Activated T-helper 17 cell treated with anti-CD3 and anti-CD28 coated beads, Interleukin-2, amount 50 U/mL, for 72 hours (primary cell): ENCODE data around the gene RIPOR3. TPM values are rescaled to one million over a fixed set of nuclear protein-coding genes. Genes with fewer than 3 reads are reported as not detected.
A peak's percentile ranks its signal among the peaks of the same experiment; 100 is the strongest.

Experiments used
- ATAC-seq: fragments of 150-1000 bp; cut with Tn5 transposase; replicated peaks from 2 replicates; pipeline ENCODE4 v1.10.0; 2021; ENCODE audit warnings: mild to moderate bottlenecking, moderate library complexity
- H3K27ac Mint-ChIP-seq: one replicate; pipeline ENCODE4 v1.8.0; 2022; ENCODE audit warnings: mixed read lengths
- H3K27me3 Mint-ChIP-seq: one replicate; pipeline ENCODE4 v1.8.0; 2022; ENCODE audit warnings: mixed read lengths
- H3K36me3 Mint-ChIP-seq: one replicate; pipeline ENCODE4 v1.8.0; 2022; ENCODE audit warnings: low read depth, mild to moderate bottlenecking, mixed read lengths
- H3K4me1 Mint-ChIP-seq: one replicate; pipeline ENCODE4 v1.8.0; 2022; ENCODE audit warnings: mixed read lengths
- H3K4me3 Mint-ChIP-seq: one replicate; pipeline ENCODE4 v1.8.0; 2022; ENCODE audit warnings: mild to moderate bottlenecking, mixed read lengths
- H3K9me3 Mint-ChIP-seq: one replicate; pipeline ENCODE4 v1.8.0; 2022; ENCODE audit warnings: mixed read lengths
- total RNA-seq, 2 donors: library from RNA; stranded (reverse); gene quantifications; one replicate each; pipeline ENCODE4 v1.2.3, GENCODE V29; 2022

Gene RIPOR3, protein sequence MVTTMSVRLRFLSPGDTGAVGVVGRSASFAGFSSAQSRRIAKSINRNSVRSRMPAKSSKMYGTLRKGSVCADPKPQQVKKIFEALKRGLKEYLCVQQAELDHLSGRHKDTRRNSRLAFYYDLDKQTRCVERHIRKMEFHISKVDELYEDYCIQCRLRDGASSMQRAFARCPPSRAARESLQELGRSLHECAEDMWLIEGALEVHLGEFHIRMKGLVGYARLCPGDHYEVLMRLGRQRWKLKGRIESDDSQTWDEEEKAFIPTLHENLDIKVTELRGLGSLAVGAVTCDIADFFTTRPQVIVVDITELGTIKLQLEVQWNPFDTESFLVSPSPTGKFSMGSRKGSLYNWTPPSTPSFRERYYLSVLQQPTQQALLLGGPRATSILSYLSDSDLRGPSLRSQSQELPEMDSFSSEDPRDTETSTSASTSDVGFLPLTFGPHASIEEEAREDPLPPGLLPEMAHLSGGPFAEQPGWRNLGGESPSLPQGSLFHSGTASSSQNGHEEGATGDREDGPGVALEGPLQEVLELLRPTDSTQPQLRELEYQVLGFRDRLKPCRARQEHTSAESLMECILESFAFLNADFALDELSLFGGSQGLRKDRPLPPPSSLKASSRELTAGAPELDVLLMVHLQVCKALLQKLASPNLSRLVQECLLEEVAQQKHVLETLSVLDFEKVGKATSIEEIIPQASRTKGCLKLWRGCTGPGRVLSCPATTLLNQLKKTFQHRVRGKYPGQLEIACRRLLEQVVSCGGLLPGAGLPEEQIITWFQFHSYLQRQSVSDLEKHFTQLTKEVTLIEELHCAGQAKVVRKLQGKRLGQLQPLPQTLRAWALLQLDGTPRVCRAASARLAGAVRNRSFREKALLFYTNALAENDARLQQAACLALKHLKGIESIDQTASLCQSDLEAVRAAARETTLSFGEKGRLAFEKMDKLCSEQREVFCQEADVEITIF
- total RNA-seq, result not detected

DNA sequence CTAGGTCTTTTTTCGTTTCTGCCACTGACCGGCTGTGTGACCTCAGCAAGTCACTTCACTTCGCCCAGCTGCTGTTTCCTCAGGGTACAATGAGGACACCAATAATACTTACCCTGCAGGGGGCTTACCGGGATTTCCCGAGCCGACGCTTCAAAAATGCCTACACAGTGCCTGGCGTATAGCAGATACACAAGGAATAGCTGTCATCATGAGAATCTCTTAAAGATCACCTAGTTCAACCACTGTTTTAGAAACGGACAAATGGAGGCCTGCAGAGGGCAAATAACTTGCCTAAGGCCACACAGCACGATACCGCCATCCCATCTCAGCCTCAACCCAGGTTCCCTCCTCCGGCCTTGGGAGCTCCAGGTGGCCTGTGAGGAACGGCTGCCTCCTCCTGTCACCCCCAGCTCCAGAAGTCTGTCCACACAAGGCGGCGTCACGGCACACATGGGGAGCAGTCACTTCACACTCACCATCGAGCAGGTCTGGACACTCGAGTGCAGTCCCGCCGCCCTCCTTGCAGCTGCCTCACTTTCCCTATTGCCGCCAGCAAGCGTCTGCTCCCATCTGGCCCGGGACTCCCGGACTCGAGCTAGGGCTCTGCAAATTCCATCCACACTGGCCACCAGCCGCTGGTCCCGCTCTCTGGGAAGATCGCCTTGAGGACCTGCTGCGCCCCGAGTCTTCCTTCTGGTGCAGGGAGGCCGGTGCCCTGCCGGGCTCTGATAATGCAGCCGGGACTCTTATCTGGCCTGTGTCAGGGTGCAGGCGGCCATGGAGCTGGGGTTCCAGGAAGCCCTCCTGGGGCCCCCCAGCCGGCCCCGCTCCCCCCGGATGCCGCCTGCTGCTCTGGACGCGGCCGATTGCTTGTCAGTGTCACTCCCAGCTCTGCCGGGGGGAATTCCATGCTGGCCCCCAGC lies at the start of gene RIPOR3:
Gene RIPOR3, minus strand, starts transcription at position 893 of the 923 bp plus-strand sequence. Its CDS starts 414 bp downstream, at position 479.
- H3K27ac Mint-ChIP-seq, result no peak within 1 kb of the TSS
- no peaks in the 10 kb centered on the region for H3K9me3 Mint-ChIP-seq
- peak within 1 kb of the TSS; percentile 15 for H3K4me3 Mint-ChIP-seq
- ATAC-seq, result no peak
- peaks cover 42% of the 10 kb centered on the region for H3K27me3 Mint-ChIP-seq
- H3K4me1 Mint-ChIP-seq, result no peaks in the 10 kb centered on the region
- H3K36me3 Mint-ChIP-seq, result no peaks in the 10 kb centered on the region

DNA sequence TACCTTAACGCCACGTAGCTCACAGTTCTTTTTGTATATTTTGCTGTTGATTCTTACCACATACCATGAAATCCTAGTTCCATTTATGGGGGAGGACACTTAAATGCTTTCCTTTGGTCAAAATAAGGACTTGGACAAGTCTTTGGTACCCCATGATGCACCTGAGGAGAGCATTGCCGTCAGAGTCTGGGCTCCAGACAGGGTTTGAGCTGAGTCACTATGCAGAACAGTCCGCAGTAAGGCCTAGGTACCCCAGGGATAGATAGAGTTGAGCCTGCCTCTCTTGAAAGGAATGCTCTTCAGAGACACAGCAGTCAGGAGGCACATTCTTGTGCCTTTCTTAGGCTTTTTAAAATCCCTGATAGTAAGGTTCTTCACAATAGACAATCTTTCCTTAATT lies 46.0 kb upstream of the RIPOR3 start:
- H3K4me1 Mint-ChIP-seq, result peaks cover 18% of the 10 kb centered on the region
- H3K27ac Mint-ChIP-seq, result no peak overlapping the region
- H3K27me3 Mint-ChIP-seq, result no peaks in the 10 kb centered on the region
- H3K4me3 Mint-ChIP-seq, result no peak overlapping the region
- peaks cover 39% of the 10 kb centered on the region for H3K36me3 Mint-ChIP-seq
- no peaks in the 10 kb centered on the region for H3K9me3 Mint-ChIP-seq
- ATAC-seq, result no peak

DNA sequence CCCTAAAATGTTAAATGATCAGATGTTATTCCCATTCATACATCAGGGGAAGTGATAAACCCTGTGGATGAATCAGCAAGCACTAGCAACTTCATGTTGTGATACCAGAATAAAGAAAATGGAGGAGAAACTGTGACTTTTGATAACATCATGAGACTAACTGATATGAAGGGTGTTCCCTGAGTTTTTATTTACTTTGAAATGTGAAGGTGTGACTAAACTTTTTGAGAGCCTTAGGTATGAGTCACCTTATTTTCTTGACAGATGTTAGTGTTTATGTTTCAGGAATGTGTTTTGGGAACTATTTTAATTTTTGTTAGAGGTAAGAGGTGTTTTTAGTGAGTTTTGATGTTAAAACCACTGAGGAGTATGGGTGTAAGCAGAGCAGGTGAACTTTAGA lies 44.5 kb upstream of the RIPOR3 start:
- ATAC-seq, result no peak
- Mint-ChIP-seq H3K4me3 (peak overlapping the region; percentile 33), H3K27me3 (no peaks in the 10 kb centered on the region), H3K27ac (peak overlapping the region; percentile 58), H3K36me3 (peaks cover 30% of the 10 kb centered on the region), H3K4me1 (peaks cover 19% of the 10 kb centered on the region), H3K9me3 (no peaks in the 10 kb centered on the region)

DNA sequence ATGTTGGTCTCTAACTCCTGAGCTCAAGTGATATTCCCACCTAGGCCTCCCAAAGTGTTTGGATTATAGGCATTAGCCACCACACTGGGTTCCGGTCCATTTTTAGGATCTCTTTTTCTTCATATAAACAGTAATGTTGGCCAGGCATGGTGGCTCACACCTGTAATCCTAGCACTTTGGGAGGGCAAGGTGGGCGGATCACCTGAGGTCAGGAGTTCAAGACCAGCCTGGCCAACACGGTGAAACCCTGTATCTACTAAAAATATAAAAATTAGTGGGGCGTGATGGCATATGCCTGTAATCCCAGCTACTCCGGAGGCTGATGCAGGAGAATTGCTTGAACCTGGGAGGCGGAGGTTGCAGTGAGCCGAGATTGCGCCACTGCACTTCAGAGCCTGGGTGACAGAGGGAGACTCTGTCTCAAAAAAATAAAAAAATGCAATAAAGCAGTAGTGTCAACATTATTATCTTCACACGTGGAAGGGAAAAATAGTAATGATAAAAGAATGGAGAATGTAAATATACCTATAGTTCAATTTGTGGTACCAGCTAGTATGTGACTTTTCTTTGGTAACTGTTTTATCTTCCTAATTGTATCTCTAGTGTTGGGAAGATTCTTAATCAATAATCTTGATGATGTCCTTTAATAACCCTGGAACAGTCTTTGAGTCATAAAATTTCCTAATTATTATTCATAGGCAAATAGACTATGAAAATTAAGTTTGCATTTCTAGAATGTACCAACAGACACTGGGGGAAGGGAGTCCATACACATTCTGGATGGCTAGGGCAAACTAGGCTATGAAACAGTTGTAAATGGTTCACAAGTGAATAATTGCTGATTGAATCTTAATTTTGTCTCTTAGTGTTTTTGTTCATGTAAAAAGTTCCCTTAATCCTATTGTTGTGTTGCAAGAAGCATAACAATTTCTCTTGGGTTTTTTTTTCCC lies 43.7 kb upstream of the RIPOR3 start:
- Mint-ChIP-seq H3K9me3 (no peaks in the 10 kb centered on the region), H3K4me3 (no peak overlapping the region), H3K36me3 (peaks cover 29% of the 10 kb centered on the region), H3K4me1 (peaks cover 19% of the 10 kb centered on the region), H3K27ac (peak overlapping the region; percentile 58), H3K27me3 (no peaks in the 10 kb centered on the region)
- no peak for ATAC-seq

DNA sequence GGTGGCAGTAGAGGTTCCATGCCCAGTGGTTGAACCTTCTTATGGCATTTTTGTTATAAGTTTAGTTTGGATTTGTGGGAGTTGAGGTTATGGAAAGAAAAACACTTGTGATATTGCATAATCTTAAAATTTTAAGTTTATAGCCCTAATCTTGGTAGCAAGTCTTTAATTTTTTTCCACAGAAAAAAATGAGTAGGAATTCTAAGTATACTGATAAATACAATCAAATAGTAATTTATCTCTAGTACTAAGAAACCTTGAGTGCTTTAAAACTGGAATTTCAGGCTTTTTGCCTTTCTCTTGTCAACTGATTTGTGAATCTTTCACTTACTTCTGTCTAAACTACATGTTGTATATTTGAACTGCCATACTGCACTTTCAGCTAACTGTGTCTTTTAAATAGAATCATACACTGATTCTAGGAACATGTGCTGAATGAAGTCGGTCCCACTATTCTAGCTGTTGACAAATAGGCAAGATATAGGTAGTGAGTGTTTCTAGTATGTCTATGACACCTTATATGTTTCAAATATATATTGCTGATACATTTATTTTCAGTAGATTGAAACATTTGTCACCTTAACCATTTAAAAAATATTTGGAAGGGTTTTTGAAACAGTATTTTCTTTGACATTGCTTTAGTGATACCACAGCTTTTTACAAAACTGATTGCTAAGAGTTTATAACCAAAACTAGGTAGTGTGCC lies 42.5 kb upstream of the RIPOR3 start:
- no peaks in the 10 kb centered on the region for H3K9me3 Mint-ChIP-seq
- H3K27ac Mint-ChIP-seq, result no peak overlapping the region
- H3K27me3 Mint-ChIP-seq, result no peaks in the 10 kb centered on the region
- peaks cover 14% of the 10 kb centered on the region for H3K4me1 Mint-ChIP-seq
- no peak for ATAC-seq
- peak overlapping the region; percentile 83 for H3K4me3 Mint-ChIP-seq
- peaks cover 25% of the 10 kb centered on the region for H3K36me3 Mint-ChIP-seq

DNA sequence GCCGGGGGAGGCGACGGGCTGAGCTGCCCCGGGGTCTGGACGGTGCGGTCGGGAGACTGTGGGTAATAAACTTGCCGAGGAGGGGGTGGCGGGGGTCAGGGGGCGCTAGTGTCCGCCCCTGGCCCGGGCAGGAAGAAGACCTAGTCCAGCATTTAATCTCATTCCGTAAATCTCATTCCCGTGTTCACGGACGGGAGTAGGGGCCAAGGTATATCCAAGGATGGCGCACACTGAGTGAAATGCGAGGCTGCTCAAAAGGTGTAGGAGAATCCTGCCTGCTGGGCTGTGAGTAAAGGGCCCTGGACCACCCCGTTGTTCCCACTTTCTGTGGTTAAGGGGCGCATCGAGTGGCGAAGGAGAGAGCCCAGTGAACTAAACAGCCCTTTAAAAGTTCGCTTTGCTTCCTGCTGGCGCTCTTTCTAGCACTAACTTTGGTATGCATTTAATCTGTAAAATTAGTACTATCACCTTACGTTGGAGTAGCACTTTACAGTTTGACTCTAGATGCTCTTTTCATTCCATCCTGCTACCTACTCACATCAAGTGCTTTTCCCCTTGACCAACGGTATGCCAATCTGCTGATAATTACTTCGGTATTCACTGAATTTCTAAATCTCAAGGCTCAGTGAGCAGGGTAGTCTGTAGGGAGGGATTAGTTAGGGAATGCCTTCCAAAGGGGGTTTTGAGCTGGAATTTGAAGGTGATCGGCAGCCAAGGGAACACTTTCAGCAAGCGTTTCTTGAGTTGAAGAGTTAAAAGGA lies 40.8 kb upstream of the RIPOR3 start:
- ATAC-seq, result no peak
- Mint-ChIP-seq H3K9me3 (no peaks in the 10 kb centered on the region), H3K27ac (peak overlapping the region; percentile 70), H3K4me3 (peak overlapping the region; percentile 83), H3K4me1 (peaks cover 14% of the 10 kb centered on the region), H3K27me3 (no peaks in the 10 kb centered on the region), H3K36me3 (peaks cover 8% of the 10 kb centered on the region)

DNA sequence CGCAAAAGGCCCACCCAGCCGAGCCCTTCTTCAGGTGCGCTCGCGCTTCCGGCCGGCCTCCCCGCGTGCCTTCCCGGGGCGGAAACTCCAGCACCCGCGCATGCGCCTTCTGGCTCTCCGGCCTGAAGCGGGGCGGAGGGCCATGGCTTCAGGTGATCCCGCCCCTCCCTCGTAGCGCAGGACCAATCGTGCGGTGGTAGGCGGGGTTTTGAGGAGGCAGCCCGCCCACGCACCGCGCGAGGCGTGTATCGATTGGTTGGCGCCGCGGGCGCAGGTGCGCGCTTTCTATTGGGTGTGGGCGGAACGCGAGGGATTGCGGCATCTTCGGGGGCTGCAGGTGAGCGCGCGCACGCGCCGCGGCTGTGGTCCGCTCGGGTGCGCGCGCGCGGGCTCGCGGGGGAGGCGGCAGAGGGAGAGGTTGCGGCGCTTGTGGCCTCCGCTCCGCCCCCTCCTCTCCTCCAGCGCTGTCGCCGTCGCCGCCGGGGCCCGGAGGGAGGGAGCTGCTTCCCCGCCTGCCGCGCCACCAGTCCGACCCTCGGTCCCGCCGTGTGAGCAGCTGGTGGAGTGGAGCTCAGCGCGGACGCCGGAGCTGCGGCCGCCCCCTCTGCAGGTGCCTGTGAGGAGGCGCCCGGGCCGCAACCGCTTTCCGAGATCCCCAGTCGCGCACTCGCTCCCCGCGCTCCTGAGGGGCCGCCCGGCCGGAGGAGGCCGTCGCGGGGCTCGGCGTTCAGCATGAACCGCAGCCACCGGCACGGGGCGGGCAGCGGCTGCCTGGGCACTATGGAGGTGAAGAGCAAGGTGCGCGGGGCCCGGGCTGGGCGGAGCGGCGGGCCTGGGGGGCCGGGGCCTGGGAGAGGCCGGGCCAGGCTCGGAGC lies 40.0 kb upstream of the RIPOR3 start, which contains the start of gene PARD6B:
Gene PARD6B, plus strand, starts transcription at position 526 of the 875 bp plus-strand sequence. Its CDS starts 207 bp downstream, at position 733.
- H3K4me3 Mint-ChIP-seq, result peak within 1 kb of the TSS; percentile 83
- H3K27me3 Mint-ChIP-seq, result no peaks in the 10 kb centered on the region
- peak; percentile 91 for ATAC-seq
- peak within 1 kb of the TSS; percentile 70 for H3K27ac Mint-ChIP-seq
- no peaks in the 10 kb centered on the region for H3K9me3 Mint-ChIP-seq
- peaks cover 14% of the 10 kb centered on the region for H3K4me1 Mint-ChIP-seq
- H3K36me3 Mint-ChIP-seq, result peaks cover 7% of the 10 kb centered on the region

DNA sequence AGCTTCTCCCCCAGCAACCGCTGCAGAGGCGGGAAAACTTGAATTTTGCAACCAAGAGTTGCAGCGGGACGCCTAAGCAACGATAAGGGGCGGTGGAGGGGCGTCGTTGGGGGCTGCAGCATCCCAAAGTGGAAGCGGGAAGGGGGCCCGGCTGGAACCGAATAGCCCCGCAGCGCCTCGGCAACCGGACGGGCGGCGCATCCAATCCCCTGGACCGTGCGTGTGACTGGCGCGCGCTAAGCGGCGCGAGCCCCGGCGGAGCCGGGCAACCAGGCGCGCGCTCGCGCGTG lies 39.4 kb upstream of the RIPOR3 start:
- H3K9me3 Mint-ChIP-seq, result no peaks in the 10 kb centered on the region
- no peaks in the 10 kb centered on the region for H3K27me3 Mint-ChIP-seq
- H3K36me3 Mint-ChIP-seq, result peaks cover under 1% of the 10 kb centered on the region
- no peak for ATAC-seq
- peak overlapping the region; percentile 83 for H3K4me3 Mint-ChIP-seq
- peaks cover 9% of the 10 kb centered on the region for H3K4me1 Mint-ChIP-seq
- peak overlapping the region; percentile 48 for H3K27ac Mint-ChIP-seq

DNA sequence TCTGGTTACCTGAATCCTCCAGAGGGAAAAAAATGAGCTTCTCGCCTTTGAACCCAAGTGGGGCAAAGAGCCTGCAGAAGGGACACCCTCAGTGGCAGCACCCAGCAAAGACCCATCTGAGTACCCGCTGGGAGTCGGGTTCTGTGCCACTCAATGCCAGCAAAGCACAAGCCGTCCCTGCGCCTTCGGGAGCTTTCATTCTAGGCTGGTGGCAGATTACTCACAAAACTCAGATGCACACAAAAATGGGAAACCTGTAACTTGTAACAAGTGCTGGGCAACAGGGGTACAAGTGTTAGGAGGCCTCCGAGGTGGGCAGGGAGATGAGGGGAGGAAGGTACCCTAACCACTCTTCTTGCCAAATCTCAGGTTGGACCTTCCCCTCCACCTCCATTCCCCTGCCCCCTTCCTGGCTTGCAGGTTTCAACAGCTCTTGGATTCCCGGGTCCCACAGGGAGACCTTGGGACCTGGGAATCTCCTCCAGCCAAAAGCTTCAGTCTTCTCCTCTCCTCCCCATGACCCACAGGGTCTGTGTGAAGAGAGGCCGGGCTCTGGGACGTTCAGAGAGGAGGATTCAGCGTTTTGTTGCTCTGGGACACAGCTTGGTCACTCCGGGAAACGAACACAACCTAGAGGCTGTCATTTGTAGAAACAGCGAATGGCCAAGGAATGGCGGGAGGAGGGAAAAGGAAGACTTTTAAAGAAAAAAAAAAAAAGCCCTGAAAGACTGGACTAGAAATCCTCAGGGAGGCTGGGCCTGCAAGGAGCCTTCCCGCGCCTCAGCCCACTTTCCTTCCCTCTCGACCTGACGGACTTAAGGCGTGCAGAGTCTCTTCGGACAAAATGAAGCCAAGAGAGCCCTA lies 38.8 kb upstream of the RIPOR3 start:
- Mint-ChIP-seq H3K36me3 (no peaks in the 10 kb centered on the region), H3K4me1 (peaks cover 6% of the 10 kb centered on the region), H3K27ac (no peak overlapping the region), H3K9me3 (no peaks in the 10 kb centered on the region), H3K4me3 (peak overlapping the region; percentile 83), H3K27me3 (no peaks in the 10 kb centered on the region)
- ATAC-seq, result no peak

DNA sequence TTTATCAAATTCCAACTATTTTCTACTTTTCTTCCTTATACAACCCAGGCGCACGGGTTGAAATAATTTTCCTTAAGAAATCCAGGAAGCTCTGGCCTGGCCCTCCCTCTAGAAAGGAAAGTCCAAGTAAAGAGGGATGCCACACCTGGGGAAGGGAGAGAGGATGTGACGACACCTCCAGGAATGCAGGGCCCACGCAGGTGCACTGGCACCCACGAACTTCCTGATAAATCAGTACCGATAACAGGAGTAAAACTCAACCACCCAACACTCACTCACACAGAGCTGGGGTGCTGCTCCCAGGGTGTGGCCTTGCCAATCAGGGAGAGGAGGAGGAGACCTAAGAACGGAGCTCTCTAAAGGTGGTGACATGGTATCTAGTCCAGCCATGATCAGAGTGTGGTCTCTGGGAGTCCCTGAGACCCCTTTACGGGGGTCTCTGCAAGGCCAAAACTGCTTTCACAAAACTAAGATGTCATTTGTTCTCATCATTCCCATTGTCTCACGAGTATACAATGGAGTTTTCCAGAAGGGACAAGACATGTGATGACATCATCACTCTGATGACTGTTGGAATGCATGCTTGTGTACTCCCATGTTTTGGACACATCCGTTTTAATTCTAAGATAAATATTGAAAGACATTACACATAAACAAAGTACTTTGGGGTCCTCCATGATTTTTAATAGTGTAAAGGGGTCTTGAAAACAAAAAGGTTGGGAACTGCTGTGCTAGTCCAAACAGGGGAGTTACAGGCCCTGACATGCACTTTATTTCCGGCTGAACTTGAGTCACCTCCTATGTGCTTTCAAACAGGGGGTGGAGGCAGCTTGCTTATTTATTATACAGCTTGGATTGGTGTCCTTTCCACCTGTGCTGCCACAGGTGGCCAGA lies 37.9 kb upstream of the RIPOR3 start:
- no peak overlapping the region for H3K27ac Mint-ChIP-seq
- no peaks in the 10 kb centered on the region for H3K9me3 Mint-ChIP-seq
- no peaks in the 10 kb centered on the region for H3K36me3 Mint-ChIP-seq
- no peaks in the 10 kb centered on the region for H3K27me3 Mint-ChIP-seq
- peaks cover 6% of the 10 kb centered on the region for H3K4me1 Mint-ChIP-seq
- no peak for ATAC-seq
- peak overlapping the region; percentile 83 for H3K4me3 Mint-ChIP-seq
